Endometrial microvascular endothelial cells (primary cell): ENCODE results near the gene RAB31. TPM values are rescaled to one million over a fixed set of nuclear protein-coding genes. Genes with fewer than 3 reads are reported as not detected.
"Not testable (repeated sequence)": the region's sequence is repeated elsewhere in the genome, so short reads cannot be mapped to it uniquely, and the experiment has no call there.

ENCODE experiments used
- in situ Hi-C: cut with HindIII; loops from 2 replicates; pipeline ENCODE4 v1.10.0; 2017; ENCODE audit warnings: low sequenced_read_pairs, low pct_unique_long_range_greater_than_20kb; ENCODE audit errors: inconsistent ontology term
- total RNA-seq: library from RNA; depleted of rRNA; stranded (reverse); fragments of >200 nt; gene quantifications from one replicate; pipeline ENCODE4 v1.2.3, GENCODE V29; 2015; ENCODE audit errors: inconsistent ontology term

RAB31 gene
- total RNA-seq, 1 donor from 2014 or later: 17.2 TPM

DNA sequence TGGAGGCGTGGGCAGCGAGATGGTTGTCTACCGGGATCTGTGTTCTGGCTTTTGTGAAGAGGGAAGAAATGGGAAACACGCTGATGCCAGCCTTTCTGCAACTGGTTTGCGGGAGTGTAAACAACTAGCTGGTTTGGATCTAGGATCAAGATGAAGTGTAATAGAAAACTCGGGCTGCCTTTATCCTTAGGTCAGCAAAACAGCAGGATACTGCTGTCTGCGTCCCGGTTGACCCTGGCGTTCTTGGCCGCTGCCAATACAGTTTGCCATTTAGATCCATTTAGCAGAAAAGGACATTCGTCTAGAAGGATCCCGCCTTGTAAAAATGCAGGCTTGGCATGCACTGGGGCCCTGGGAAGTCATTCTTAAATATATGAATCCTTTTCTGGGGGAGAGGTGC is 42.0 kb downstream of the RAB31 start:
- in situ Hi-C loops: no loop called here

DNA sequence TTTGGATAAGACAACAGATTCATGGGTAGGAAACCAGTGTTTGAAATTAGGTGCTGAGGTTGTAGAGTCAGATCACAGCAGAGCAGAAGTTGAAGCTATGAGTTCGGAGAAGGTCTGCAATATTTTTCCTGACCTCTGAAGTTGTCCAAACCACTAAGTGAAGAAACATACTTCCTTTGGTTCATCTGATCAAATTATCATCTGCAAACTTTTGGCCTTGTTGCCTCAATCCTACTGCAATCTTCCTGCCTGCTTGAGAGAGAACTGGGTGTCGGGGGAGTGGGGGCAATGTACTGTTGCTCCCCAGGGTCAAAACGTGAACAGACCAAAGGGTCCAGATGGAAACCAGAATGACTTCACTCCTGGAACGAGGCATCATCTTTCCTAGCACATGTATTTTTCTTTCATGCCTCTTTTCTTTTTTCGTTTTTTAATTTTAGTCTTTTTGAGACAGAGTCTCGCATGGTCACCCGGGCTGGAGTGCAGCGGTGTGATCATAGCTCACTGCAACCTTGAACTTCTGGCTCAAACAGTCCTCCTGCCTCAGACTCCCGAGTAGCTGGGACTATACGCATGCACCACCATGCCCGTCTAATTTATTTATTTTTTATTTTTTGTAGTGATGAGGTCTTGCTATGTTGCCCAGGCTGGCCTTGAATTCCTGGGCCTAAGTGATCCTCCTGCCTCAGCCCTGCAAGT is 42.7 kb downstream of the RAB31 start:
- in situ Hi-C loops: no loop called here

DNA sequence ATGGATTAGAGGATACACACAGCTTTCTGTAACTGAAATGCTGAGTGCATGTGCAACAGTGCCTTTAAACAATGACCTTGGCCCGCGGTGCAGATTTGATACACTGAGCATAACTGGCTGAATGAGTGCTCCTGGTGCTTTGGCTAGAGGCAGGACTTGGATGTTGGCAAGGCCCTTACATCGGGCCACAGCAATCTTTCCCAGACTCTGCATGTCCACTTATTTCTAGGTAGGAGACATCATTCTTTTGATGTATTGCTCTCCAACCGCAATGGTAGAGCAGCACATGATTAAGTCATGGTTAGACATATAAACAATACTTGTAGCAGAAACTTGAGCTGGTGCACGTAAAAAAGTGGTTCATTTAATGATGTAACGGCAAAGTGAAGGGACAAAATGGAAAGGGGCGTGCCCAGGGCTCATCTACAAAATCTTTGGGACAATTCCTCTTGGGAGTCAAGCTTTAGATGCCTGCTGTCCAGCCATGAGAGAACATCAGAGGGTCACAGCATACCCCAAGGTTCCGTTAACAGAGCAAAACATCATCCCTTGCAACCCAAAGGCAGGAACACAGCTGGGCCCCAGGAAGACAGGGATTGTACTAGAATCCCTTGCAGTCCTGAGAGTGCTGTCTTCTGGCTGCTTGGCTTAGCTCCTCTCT is 43.4 kb downstream of the RAB31 start:
- in situ Hi-C loops: no loop called here

DNA sequence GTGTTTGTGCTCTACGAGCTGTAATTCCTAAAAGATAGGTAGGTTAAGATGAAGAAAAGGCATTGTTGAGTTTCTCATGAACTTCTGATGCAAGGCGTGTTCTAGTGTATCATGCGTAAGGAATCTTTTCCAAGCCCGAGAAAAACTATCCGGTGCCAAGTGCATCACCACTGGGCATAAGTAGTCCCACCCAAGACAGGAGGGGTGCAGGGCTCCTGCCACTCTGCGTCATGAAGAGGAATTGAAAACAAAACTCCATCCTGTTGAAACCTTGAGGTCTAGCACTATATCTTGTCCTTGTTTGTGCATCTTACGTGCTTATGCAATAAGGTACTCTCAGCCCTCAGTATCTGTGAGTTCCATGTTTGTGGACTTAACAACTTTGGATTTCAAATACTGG is 45.7 kb downstream of the RAB31 start:
- in situ Hi-C loops: no loop called here

DNA sequence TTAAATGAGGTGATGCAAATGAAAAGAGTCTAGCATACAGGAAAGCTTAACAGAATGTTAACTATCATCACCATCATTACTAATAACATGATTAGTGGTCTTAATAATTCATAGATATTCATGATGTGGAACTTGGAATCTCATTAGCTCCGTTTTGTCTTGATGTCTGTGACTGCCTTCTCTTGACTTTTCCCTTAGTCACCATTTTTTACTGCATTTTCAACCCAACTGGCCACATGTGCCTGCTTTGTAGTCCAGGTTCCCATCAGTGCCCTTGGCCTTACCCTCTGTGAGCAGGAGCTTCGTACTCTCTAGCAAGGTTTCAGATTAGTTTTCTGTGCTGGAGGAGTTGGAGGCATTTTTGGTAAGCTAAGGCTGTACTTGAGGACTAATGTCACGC is 47.0 kb downstream of the RAB31 start:
- in situ Hi-C loops: no loop called here

DNA sequence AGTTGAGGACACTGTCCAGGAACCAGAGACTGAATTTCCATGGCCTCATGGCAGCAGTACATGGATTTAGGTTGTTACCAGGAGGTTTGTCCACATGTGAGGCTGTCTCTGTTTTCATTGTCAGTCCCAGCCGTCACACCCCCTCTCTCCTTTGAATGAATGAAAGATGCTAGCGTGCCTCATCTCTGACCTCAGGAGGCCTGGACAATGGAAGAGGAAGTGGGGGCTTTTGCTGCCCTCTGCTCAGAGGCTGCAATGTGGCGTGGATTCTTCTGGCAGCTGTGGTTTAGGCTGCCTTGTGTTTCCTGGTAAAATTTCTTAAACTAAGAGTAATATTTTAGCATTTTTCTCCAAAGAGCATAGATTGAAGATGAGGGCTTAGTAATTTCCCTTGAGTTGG is 47.5 kb downstream of the RAB31 start:
- in situ Hi-C loops: no loop called here

DNA sequence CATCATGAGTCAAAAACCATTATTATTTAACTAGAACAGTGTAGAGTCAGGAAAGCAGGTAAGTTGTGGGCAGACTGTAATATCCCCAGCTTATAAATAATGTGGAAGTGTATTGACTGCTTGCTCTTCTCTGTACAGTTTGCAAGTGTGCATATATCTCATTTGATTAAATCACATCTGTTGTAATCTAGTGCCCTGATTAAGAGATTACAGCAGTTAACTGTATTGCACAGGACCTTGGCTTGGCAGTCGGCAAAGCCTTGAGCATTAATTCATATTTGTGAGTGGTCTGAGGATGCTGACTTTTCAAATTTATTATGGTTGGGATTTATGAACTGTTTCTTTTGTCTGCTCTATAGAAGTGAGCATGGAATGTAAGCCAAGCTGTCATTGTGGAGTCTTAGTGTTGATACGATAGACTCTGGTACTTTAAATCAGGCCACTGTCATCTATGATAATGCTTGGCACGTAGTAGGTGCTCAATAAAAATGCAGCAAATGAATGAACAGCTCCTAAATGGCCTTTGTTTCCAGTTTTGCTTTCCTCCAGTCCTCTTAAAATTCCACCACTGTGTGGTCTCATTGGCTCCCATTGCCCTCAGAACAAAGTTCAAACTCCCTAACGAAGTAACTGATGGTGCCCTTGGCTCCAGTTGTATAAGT is 48.3 kb downstream of the RAB31 start:
- in situ Hi-C loops: no loop called here

DNA sequence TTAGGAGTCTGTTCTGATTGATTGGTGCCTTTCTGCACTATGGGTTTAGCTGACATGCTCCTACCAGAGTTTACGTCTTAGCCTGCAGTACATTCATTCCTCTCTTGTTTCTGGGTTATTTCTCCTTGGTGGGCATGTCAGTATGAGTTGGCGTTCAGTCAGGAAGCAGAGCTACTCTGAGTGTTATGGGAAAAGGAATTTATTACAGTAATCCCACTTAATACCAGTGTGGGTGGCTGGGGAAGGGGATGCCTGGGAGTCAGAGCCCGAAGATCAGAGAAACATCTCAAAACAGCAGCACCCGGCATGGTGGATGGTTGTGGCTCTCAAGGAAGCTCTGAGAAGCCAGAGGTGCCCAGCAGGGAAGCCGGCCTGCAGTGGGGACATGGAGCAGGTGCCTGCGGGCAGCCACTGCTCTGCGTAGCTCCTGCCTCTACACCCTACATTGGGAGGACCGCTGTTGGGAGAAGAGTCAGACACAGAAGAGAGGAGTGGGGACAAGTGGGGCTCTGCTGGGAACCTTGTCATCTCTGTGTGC is 48.9 kb downstream of the RAB31 start:
- in situ Hi-C loops: no loop called here

DNA sequence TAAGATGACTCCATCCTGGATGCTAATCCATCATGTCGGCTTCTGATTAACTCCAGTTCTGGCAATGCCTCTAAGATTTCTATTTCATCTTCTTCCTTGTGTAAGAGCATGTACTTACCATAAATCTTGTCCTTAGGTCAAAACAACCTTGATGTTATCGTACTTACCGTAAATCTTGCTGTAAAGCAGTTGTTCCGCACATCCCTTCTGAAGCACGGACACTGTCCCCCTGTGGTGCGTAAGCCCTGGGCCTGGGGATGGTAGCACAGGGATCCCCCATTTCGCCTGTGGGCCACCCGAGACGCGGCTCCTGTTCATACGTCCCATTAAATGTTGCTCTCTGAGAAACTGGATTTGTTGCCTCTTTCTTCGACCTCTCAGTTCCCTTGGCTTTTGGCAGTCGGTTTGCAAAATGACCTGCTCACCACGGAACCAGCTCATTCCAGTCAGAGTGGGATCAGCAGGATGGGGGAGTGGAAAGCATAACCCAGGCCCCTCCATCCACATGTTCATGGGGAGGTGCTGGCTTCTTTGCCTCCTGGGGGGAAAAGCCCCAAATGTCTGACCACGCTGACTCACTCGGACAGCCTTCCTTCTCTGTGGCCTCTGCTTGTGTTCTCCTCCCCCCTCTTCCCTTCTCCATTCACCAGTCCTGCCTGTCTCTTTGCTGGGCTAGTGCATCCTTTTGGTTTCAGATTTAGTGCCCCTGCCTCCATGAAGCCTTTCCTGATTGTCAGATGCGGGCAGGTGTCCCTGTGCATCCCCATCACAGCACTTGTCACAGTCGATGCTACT is 49.9 kb downstream of the RAB31 start:
- in situ Hi-C loops: no loop called here

DNA sequence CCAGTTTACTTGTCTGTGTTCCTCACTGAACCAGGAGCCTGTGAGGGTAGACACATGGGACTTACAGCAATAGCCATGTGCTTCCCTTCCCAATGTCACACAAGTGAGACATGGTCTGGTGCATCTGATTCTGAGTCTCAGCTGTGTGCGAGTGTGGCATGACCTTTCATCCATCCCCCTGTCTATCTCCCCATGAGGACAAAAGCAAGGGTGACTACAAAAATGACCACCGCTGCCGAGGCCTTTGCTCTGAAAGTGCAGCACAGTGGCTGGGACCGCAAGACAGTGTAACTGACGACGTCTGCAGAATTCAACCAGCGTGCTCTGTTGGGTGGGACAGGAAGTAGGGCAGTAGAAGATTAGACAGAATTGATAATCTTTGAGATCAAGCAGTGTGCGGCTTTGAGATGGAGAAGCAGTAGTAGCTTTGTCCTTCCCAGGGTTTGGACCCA is 50.5 kb downstream of the RAB31 start:
- in situ Hi-C loops: no loop called here

DNA sequence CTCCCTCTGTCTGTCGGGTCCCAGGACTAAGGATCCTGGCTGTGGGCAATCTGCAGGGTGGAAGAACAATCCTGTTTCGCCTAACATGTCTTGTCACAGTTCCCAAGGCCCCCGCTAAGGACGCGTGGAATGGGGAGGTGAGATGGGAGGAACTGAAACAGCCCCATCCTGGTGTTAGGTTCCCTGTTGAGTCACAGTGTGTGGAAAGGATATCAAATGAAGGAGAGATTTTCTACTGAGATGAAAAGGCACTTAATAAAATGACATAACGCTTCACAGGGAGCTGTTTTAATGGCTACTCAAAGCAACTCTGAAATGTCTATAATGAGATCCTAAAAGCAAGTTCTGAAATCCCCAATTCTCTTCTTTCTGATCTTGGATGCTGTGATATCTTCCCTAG is 52.5 kb downstream of the RAB31 start:
- in situ Hi-C loops: no loop called here

DNA sequence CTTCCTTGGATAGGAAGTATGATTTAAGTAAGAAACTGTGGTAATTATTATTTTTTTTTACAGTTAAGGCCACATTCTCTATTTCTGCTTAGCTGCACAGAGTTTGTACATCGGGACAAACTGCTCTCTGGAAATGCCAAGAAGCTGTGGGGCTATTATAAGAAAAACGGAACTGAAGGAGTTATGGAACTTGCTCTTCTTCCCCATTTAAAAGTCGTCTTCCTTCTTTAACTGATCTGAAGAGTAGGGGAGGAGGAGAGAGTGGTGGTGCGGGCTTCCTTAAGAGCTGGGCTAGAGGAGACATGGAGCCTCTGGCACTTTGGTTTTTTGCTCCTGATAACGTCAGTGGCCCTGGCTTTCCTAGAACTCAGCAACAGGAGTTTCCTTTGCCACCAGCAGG is 54.4 kb downstream of the RAB31 start:
- in situ Hi-C loops: no loop called here

DNA sequence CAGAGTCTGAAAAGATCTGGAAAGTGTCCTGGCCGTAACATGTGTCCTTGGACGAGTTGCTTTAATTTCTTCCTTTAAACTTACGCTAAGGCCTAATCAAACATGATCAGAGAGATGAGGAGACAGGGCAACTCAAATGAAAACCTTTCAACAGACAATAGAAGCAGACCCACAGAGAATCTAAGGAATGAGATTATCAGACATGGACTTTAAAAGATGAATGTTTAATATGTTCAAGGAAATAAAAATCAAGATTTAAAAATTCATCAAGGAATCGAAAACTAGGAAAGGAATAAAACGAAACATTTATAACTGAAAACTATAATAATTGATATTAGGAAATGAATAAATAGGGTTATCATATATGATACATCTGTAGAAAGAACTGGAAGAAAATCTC is 55.1 kb downstream of the RAB31 start:
- in situ Hi-C loops: no loop called here

DNA sequence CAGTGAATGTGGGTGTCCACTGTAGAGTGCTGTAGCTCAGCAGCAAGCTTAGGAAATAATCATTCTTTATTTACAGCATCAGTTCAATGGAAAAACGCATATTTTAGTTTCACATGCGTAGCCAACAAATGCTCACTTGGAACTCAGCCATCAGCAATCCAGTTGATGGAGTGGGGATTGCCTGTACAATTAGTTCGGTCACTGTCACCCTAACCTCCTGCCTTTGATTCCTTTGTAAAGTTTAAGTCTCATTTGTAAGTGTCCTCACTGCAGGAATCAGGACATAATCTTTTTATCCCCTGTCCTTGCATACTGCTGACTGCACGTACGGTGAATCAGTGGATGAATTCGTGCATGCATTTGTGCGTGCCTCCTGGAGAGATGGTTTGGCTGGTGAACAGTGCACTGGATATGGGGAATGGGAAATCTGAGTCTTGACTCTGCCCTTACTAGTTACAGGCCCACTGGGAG is 55.9 kb downstream of the RAB31 start:
- in situ Hi-C loops: no loop called here

DNA sequence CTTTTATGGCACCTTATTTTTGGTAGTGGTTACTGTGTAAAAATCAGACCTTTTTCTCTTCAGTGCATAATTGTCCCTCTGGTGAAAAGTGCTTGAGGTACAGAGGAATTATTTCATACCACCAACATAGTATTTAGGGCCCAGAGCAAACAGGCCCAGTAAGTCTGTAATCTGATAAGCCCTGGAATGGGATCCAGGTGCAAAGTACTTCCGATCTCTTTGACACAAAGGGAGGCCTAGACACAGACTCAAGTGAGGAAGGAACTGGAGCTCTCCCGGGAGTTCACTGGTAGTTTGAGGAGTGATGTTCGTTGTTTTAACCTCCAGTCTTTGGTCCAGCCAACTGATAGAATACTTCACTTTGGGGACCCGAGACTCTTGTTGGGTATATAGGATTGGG is 57.4 kb downstream of the RAB31 start:
- in situ Hi-C loops: no loop called here

DNA sequence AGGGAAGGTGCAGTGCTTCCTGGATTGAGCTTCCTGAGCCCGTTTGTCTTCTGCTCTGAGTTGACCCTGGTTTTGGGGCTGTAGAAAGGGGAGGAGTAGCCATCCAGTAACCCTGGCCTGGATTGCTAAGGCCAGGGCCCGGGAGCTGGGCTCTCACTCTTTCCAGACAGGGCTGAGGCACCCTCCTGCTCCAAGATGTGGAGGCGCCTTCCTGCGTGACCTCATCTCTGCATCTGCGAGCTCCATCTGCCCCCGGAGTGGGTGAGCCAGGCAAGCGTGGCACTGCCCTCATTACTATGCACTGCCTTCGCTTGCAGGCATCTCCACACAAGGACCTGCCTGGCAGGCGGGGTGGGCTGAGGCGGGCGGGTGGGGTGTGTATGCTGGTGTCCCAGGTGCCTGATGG is 58.0 kb downstream of the RAB31 start:
- in situ Hi-C loops: no loop called here

DNA sequence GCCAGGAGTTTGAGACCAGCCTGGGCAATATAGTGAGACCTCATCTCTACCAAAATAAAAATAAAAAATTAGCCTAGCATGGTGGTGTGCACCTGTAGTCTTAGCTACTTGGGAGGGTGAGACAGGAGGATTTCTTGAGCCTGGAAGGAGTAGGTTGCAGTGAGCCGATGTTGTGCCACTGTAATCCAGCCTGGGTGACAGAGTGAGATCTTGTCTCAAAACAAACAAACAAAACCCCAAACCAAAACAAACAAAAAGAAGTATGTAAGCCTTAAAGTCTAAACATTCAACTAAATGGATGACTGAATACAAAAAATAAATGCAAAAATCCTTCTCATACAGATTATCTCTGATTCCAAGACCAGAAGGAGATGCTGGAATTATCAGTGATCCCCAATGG is 58.6 kb downstream of the RAB31 start:
- in situ Hi-C loops: no loop called here

DNA sequence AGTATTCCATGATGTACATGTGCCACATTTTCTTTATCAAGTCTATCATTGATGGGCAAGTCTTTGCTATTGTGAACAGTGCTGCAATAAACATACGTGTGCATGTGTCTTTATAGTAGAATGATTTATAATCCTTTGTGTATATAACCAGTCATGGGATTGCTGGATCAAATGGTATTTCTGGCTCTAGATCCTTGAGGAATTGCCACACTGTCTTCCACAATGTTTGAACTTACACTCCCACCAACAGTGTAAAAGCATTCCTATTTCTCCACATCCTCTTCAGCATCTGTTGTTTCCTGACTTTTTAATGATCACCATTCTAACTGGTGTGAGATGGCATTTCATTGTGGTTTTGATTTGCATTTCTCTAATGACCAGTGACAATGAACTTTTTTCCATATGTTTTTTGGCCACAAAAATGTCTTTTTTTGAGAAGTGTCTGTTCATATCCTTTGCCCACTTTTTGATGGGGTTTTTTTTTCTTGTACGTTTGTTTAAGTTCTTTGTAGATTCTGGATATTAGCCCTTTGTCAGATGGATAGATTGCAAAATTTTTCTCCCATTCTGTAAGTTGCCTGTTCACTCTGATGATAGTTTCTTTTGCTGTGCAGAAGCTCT is 60.1 kb downstream of the RAB31 start:
- in situ Hi-C loops: not testable (repeated sequence)

DNA sequence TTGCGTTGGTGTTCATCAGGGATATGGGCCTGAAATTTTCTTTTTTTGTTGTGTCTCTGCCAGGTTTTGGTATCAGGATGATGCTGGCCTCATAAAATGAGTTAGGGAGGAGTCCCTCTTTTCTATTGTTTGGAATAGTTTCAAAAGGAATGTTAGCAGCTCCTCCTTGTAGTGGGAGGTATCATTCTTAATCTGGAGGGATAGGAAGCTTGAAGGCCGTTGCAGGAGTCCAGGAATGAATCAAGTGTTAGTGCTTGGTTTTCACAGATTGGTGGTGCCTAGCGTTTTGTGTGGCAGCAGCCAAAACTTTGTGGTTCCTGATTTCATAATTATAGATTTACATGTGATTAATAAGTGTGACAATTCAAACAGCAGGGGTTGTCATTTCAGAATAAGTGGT is 62.0 kb downstream of the RAB31 start:
- in situ Hi-C loops: not testable (repeated sequence)
